Fibroblast of the conjunctiva (primary cell): ENCODE data around the gene SCAF1.
A peak's percentile ranks its signal among the peaks of the same experiment; 100 is the strongest.

Experiments
- DNase-seq: peaks from one replicate; pipeline ENCODE4 v3.0.0-alpha.2; 2010; ENCODE audit warnings: low read depth

Gene SCAF1

GRCh38 chr19:49685845-49686332 lies 43.9 kb downstream of the SCAF1 start:
- DNase-seq = no peak

DNA sequence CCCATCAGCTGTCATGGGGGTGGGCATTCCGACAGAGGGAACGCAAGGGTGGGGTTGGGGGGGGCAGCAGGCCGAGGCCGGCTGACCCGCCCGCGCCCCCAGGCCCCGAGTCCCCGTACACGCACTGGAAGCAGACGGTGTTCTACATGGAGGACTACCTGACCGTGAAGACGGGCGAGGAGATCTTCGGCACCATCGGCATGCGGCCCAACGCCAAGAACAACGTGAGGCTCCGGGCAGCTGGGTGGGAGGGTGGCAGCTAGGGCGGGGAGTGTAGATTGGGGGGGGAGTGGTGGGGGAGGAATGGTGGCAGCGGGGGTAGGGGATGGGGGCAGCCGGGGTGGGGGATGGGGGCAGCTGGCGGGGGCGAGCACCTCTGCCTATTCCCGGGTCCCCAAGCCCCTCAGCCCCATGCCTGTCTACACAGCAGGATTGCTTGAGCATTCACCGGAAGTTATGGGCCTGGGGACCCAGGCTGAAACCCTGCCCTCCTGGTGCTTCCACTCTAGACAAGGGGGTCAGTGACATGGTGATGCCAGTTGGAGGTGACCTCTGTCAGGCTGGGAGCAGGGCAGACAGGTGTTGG lies 44.6 kb downstream of the SCAF1 start:
- no peak for DNase-seq

DNA sequence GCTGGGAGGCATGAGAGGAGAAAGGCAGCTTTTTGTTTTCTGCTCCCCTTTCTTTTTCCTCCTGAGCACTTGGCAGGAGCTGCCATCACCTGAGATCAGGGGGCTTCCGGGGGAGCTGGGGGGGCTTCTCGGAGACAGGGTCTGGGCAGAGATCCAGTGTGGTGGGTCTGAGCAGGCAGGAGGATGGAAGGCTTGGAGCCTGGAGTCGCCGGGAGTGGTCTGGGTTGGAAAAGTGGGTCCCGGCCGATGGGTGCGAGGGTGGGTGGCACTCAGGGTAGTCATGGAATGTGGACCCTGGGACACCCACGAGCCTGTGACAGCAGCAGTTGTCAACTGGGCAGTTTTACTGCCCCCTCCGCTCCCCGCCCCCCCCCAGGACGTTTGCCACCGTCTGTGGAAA lies 45.1 kb downstream of the SCAF1 start:
- no peak for DNase-seq

DNA sequence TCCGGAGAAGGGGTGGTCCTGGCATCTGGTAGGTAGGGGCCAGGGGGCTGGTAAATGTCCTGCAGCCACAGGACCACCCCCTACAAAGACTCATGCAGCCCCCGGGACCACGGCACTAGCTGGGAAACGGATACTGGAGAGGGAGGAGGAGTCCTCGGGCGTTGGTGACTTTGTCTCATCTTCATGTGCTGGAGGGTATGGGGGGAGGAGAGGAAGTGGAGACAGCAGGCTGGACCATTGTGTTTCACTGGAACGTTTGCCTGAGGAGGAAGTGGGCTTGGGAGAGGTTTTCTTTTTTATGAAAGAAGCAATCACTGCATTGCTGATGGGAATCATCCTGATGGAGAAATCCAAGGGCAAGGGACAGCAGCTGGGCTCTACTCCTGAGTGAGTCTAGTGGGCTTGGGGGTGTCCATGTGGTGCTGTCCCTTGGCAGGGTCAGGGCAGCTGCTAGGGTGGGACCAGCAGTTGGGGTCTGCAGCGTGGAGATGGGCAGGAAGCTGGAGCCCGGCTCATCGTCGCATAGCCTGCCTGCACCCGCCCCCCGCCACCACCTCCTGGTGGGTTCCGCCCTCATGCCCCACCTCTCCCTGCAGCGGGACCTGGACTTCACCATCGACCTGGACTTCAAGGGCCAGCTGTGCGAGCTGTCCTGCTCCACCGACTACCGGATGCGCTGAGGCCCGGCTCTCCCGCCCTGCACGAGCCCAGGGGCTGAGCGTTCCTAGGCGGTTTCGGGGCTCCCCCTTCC lies 45.7 kb downstream of the SCAF1 start:
- DNase-seq = no peak

DNA sequence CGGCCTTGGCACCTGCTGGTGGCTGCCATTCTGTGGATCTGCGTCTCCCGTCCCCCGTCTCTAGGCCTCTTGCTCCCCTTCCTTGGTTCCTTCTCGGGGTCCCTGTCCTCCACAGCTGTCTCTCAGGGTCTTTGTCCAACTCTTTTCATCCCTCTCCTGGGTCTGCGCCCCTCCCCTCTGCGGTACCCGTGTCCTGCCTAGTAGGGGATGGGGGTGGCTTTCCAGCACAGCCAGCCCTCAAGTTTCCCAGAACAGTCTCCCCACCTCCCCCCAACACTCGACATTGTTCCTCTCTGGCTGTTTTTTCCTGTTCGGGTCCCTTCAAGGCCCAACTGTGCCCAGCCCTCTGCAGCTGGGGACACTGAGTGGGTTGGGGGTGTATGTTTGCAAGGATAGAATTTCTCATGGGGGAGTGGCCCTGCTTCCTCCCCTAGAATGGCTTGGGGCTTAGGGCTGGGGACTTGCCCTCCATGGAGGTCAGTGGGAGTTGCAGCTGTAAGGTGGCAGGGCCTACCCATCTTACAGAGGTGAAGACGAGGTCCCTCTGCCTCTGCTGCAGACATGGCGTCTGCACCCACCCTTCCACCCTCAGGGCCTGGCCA lies 46.6 kb downstream of the SCAF1 start:
- no peak for DNase-seq

DNA sequence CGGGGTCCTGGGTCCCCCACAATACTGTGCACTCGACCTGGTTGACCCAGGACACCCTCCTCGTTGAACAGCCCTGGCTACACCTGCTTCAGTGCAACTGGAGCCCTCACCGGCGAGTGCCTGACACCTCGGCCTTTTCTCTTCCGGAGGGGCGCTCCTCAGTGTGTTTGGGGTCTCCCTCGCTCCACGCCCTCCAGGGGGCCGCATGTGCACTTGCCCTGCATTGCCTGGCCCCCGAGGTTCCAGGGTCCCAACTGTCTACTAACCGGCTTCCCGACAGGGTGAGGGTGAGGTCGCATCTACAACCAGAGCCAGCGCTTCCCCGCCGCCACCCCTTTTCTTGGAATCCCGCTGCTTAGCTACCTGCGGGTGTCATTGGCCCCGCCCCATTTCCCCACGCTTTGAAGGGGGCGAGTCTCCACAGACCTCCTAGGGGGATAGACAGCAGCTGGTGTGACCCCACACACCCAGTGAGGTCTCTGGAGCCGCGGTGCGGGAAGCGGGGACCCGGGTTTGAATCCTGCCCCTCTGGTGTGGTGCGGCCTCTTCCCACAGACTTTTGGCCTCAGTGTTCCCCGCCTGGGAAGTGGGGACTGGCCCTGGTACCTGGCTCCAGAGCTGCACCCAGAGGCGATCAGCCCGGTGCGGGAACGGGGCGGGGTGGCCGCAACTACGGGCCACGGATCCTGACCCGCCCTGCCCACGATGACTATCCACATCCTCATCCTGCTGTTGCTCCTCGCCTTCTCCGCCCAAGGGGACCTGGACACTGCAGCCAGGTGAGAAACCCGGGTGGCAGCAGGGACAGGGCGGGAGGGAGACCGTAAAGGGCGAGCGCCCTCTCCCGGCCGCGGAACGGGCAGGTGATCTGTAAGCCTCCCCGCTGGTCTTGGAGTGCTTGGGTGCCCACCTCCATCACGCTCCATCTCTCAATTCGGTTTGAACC lies 47.4 kb downstream of the SCAF1 start, which contains the start of gene ADM5:
Gene ADM5 (plus strand): TSS at position 462 of the 946 bp plus-strand sequence. CDS start 244 bp downstream, at position 706.
- no peak for DNase-seq

DNA sequence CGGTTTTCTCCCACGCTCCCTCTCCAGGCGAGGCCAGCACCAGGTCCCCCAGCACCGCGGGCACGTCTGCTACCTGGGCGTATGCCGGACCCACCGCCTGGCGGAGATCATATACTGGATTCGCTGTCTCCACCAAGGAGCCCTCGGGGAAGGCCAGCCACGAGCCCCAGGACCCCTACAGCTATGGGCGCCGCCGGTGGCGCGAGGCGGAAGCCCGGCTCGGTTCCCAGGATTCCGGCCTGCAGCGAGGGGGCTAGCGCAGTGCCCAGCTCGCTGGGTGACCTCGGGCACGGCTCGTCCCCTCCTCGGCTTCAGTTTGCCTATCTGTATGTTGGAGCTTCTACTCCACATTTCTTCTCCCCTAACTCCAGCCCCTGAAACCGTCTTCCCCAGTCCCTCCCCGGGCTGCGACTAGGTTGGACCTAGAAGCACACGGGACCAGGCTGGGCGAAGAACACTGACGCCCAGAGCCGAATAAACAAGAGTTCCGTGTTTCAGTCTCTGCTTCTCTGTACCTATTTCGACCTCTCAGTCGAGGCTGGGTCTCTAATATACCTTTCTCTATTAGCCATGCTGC lies 48.2 kb downstream of the SCAF1 start:
- no peak for DNase-seq

DNA sequence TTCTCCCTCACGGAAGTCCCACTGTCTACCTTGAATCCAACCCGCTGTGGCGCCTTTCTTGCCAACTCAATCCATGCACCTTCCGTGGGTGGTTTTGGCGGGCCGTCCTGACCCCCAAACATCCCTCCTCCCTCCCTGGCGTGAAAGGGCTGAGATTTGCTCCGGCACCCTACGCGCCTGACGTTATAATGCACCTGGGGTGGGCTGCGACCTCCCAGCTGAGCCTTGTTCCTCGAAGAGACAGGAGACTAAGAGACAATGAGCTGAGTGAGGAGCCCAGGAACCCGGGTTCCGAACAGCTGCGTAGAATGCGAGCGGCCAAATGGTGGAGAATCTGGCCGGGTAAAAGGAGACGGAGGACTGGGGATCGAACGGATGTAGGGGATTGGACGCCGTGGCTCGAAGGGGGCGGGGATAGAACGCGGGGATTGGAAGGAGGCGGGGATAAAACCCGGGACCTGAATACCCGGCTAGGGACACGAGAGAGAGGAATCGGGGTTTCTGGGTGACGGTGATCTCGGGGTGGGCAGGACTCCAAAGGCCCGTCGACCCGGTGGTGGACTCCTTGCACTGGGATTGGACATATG lies 48.7 kb downstream of the SCAF1 start, which contains the start of gene CPT1C:
Gene CPT1C (plus strand): TSS at position 461 of the 587 bp plus-strand sequence. CDS start 1,137 bp downstream, outside the sequence.
- DNase-seq = peak; percentile 50

DNA sequence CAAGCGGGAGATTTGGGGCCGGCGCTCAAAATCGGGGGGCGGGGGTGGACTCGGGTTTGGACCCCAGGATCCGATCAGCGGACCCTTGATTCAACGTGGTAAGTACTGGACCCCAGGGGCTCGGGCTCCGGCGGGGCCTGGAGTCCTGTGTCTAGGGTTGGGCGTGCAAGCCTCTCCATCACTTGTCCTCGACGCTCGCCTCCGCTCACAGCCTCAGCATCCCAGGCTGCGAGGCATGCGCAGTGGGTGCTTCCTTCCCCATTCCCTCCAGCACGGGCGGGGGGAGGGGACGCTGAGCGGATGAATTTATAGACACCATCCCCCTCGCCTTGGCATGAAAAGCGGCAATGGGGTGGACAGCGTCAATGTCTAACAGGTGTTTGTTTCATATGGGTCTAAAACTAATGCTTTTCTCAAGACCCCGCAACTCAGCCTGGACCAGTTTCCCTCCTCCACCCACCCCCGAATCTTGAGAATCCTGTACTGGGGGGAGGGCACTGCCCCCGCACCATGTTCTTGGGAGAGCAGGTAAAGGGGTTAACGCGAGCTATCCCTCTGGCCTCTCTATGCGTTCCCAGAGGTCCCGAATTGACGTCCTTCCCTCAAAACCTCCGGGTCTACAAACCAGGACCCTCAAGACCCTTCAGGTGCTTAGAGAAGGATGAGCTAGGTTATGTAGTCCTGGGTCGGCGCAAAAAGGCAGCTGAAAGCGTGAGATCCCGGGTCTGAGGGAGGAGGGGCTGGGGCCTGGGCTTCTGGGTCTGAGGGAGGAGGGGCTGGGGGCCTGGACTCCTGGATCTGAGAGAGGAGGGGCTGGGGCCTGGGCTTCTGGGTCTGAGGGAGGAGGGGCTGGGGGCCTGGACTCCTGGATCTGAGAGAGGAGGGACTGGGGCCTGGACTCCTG lies 49.5 kb downstream of the SCAF1 start:
- DNase-seq = peak; percentile 49

DNA sequence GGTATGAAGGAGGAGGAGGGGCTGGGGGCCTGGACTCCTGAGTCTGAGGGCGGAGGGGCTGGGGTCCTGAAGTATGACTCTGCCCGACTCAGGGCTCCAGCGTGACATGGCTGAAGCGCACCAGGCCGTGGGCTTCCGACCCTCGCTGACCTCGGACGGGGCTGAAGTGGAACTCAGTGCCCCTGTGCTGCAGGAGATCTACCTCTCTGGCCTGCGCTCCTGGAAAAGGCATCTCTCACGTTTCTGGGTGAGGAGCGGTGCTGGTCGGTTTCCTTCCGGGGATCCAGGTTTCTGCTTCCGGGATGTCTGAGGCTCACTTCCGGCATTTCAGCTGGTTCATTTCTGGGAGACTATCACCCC lies 50.1 kb downstream of the SCAF1 start:
- DNase-seq = no peak

DNA sequence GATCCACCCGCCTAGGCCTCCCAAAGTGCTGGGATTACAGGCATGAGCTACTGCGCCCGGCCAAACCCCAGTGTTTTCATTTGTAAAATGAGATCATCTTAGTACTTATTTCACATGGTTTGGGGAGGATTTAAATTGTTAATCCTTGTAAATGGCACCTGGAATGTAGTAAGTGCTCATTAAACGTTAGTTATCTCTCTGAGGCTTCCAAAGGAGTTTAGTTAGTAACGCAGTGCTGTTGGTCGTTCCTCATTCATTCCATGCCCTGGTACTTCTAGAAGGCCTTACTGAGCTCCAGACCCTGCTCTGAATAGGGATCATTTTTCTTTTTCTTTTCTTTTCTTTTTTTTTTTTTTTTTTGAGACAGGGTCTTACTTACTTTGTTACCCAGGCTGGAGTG lies 54.1 kb downstream of the SCAF1 start:
- no peak for DNase-seq

- no peak for DNase-seq
These were observed 54.9 kb downstream of the SCAF1 start for GRCh38 chr19:49696865-49697264.

DNA sequence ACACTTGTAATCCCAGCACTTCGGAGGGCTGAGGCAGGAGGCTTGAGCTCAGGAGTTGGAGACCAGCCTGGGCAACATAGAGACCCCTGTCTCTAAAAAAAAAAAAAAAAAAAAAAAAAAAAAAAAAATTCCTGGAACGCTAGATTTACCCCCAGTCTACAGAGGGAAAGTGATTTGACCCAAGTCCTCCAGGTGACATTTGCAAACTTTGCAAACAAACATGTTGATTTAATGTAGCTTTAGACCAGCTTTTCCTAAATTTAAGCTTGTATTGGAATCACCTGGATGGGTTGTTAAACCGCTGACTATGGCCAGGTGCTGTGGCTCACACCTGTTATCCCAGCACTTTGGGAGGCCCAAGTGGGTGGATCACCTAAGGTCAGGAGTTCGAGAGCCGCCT lies 57.4 kb downstream of the SCAF1 start:
- no peak for DNase-seq

- DNase-seq = no peak
These were observed 58.6 kb downstream of the SCAF1 start for GRCh38 chr19:49700563-49700962.

DNA sequence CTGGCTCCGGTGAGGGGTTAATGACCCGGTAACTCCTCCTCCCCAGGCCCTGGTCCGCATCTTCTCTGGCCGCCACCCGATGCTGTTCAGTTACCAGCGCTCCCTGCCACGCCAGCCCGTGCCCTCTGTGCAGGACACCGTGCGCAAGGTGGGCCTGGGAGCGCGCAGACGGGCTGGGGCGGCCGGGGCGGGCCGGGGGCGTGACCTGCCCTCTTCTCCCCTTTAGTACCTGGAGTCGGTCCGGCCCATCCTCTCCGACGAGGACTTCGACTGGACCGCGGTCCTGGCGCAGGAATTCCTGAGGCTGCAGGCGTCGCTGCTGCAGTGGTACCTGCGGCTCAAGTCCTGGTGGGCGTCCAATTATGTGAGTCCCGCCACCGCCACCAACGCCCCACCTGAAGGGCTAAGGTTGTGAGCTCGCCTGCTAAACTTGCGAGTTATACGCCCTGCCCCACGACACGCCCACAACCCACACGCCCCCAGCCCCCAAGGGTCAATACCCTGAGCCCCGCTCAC lies 59.3 kb downstream of the SCAF1 start:
- no peak for DNase-seq

GRCh38 chr19:49704888-49705642 lies 63.1 kb downstream of the SCAF1 start:
- DNase-seq = no peak

DNA sequence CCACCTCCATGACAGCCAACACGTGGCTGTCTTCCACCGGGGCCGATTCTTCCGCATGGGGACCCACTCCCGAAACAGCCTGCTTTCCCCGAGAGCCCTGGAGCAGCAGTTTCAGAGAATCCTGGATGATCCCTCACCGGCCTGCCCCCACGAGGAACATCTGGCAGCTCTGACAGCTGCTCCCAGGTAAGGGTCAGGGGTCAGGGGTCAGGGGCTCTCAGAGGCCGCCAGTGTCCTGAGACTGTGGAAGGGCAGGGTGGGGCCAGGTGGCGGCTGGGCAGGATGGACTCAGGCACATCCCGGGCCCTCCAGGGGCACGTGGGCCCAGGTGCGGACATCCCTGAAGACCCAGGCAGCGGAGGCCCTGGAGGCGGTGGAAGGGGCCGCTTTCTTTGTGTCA lies 63.9 kb downstream of the SCAF1 start:
- no peak for DNase-seq
